Activated CD4-positive, alpha-beta T cell treated with anti-CD3 and anti-CD28 coated beads, Interleukin-2, amount 10 ng/mL, durations not matched to agents 7 days and 5 days (primary cell): ENCODE measurements around the gene ALKBH5. TPM values are rescaled to one million over a fixed set of nuclear protein-coding genes. Genes with fewer than 3 reads are reported as not detected.

Source experiments
- CTCF ChIA-PET: fragments of 350-600 bp; sonication (Branson Sonifier 250); formaldehyde crosslinking; loops from one replicate; lab custom pipeline; 2021; ENCODE audit warnings: antibody characterized with exemption; lab: Charles Lee
- POLR2A ChIA-PET: fragments of 350-600 bp; sonication (Branson Sonifier 250); formaldehyde crosslinking; loops from one replicate; lab custom pipeline; 2021; ENCODE audit warnings: antibody characterized with exemption; lab: Charles Lee
- DNase-seq: peaks from one replicate; pipeline ENCODE4 v3.0.0-alpha.2; 2020
- H3K27ac Mint-ChIP-seq: one replicate; pipeline ENCODE4 v1.8.0; 2021; ENCODE audit warnings: mild to moderate bottlenecking, moderate library complexity, mixed read lengths
- H3K27me3 Mint-ChIP-seq: one replicate; pipeline ENCODE4 v1.8.0; 2021; ENCODE audit warnings: mixed read lengths
- H3K36me3 Mint-ChIP-seq: one replicate; pipeline ENCODE4 v1.8.0; 2021; ENCODE audit warnings: low read depth, mixed read lengths
- H3K4me1 Mint-ChIP-seq: one replicate; pipeline ENCODE4 v1.8.0; 2021; ENCODE audit warnings: mixed read lengths
- H3K4me3 Mint-ChIP-seq: one replicate; pipeline ENCODE4 v1.8.0; 2021; ENCODE audit warnings: mild to moderate bottlenecking, moderate library complexity, mixed read lengths
- H3K9me3 Mint-ChIP-seq: one replicate; pipeline ENCODE4 v1.8.0; 2021; ENCODE audit warnings: mixed read lengths
- total RNA-seq, 2 experiments: library from RNA; stranded (reverse); gene quantifications; one replicate each; pipeline ENCODE4 v1.2.3, GENCODE V29; 2021

ALKBH5 gene
- total RNA-seq, 2 experiments from 2014 or later, result 98.2 to 102 TPM

- Mint-ChIP-seq H3K36me3 (no peaks in the 10 kb centered on the region), H3K27me3 (no peaks in the 10 kb centered on the region), H3K9me3 (no peaks in the 10 kb centered on the region), H3K27ac (no peak overlapping the region), H3K4me1 (peaks cover 4% of the 10 kb centered on the region), H3K4me3 (no peak overlapping the region)
- CTCF ChIA-PET, result no interaction called here
- DNase-seq, result no peak
- POLR2A ChIA-PET, result no interaction called here
Measured at GRCh38 chr17:18144855-18145254, 38.8 kb upstream of the ALKBH5 start.

GRCh38 chr17:18145811-18146210 lies 37.8 kb upstream of the ALKBH5 start:
- Mint-ChIP-seq H3K36me3 (no peaks in the 10 kb centered on the region), H3K4me1 (peaks cover 4% of the 10 kb centered on the region), H3K9me3 (no peaks in the 10 kb centered on the region), H3K4me3 (no peak overlapping the region), H3K27me3 (no peaks in the 10 kb centered on the region), H3K27ac (no peak overlapping the region)
- POLR2A ChIA-PET, result no interaction called here
- no peak for DNase-seq
- CTCF ChIA-PET, result interaction anchor here (0.7 to 1.4 kb wide), 3 partner anchors 11 to 64 kb away, joined by 3 to 4 read pairs (median 3); no protein-coding TSS in a partner anchor

- no peaks in the 10 kb centered on the region for H3K9me3 Mint-ChIP-seq
- ChIA-PET POLR2A (no interaction called here), CTCF (interaction anchor here (0.7 to 1.4 kb wide), 3 partner anchors 11 to 65 kb away, joined by 3 to 4 read pairs (median 3); no protein-coding TSS in a partner anchor)
- H3K4me1 Mint-ChIP-seq, result peaks cover under 1% of the 10 kb centered on the region
- no peak overlapping the region for H3K4me3 Mint-ChIP-seq
- DNase-seq, result no peak
- no peaks in the 10 kb centered on the region for H3K36me3 Mint-ChIP-seq
- no peak overlapping the region for H3K27ac Mint-ChIP-seq
- H3K27me3 Mint-ChIP-seq, result no peaks in the 10 kb centered on the region
Measured at GRCh38 chr17:18146259-18146658, 37.4 kb upstream of the ALKBH5 start.

- H3K4me3 Mint-ChIP-seq, result no peak overlapping the region
- no peaks in the 10 kb centered on the region for H3K4me1 Mint-ChIP-seq
- CTCF ChIA-PET, result interaction anchor here (1.4 kb wide), 1 partner anchor 19 kb away, joined by 4 read pairs; no protein-coding TSS in a partner anchor
- H3K9me3 Mint-ChIP-seq, result no peaks in the 10 kb centered on the region
- no peaks in the 10 kb centered on the region for H3K36me3 Mint-ChIP-seq
- no peak overlapping the region for H3K27ac Mint-ChIP-seq
- POLR2A ChIA-PET, result no interaction called here
- no peak for DNase-seq
- no peaks in the 10 kb centered on the region for H3K27me3 Mint-ChIP-seq
Measured at GRCh38 chr17:18146980-18147379, 36.6 kb upstream of the ALKBH5 start.

GRCh38 chr17:18148586-18148985 lies 35.0 kb upstream of the ALKBH5 start:
- no peak for DNase-seq
- Mint-ChIP-seq H3K36me3 (no peaks in the 10 kb centered on the region), H3K27ac (no peak overlapping the region), H3K4me3 (no peak overlapping the region), H3K27me3 (no peaks in the 10 kb centered on the region), H3K4me1 (peaks cover 3% of the 10 kb centered on the region), H3K9me3 (no peaks in the 10 kb centered on the region)
- CTCF ChIA-PET, result no interaction called here
- POLR2A ChIA-PET, result no interaction called here

- CTCF ChIA-PET, result interaction anchor here (1.3 kb wide), 1 partner anchor 32 kb away, joined by 5 read pairs; the partner anchor contains the start of gene ALKBH5
- POLR2A ChIA-PET, result no interaction called here
- H3K4me1 Mint-ChIP-seq, result peaks cover 10% of the 10 kb centered on the region
- no peaks in the 10 kb centered on the region for H3K36me3 Mint-ChIP-seq
- no peaks in the 10 kb centered on the region for H3K27me3 Mint-ChIP-seq
- H3K9me3 Mint-ChIP-seq, result no peaks in the 10 kb centered on the region
- no peak overlapping the region for H3K27ac Mint-ChIP-seq
- no peak for DNase-seq
- no peak overlapping the region for H3K4me3 Mint-ChIP-seq
Measured at GRCh38 chr17:18151290-18151689, 32.3 kb upstream of the ALKBH5 start.

- Mint-ChIP-seq H3K4me3 (no peak overlapping the region), H3K9me3 (no peaks in the 10 kb centered on the region), H3K27ac (no peak overlapping the region), H3K27me3 (no peaks in the 10 kb centered on the region), H3K36me3 (no peaks in the 10 kb centered on the region), H3K4me1 (peaks cover 18% of the 10 kb centered on the region)
- ChIA-PET POLR2A (no interaction called here), CTCF (interaction anchor here (3.3 kb wide), 1 partner anchor 14 kb away, joined by 18 read pairs; no protein-coding TSS in a partner anchor)
- DNase-seq, result no peak
Measured at GRCh38 chr17:18155179-18155578, 28.4 kb upstream of the ALKBH5 start.

GRCh38 chr17:18156171-18156975 lies 27.3 kb upstream of the ALKBH5 start:
- ChIA-PET CTCF (interaction anchor here (3.3 kb wide), 1 partner anchor 15 kb away, joined by 18 read pairs; no protein-coding TSS in a partner anchor), POLR2A (no interaction called here)
- Mint-ChIP-seq H3K27me3 (no peaks in the 10 kb centered on the region), H3K36me3 (no peaks in the 10 kb centered on the region), H3K27ac (no peak overlapping the region), H3K4me3 (no peak overlapping the region), H3K4me1 (peaks cover 18% of the 10 kb centered on the region), H3K9me3 (no peaks in the 10 kb centered on the region)
- DNase-seq, result no peak

GRCh38 chr17:18156976-18157280 lies 26.7 kb upstream of the ALKBH5 start:
- POLR2A ChIA-PET, result no interaction called here
- Mint-ChIP-seq H3K4me3 (no peak overlapping the region), H3K36me3 (no peaks in the 10 kb centered on the region)

GRCh38 chr17:18157354-18157985 lies 26.2 kb upstream of the ALKBH5 start:
- H3K9me3 Mint-ChIP-seq, result no peaks in the 10 kb centered on the region
- peak overlapping the region; percentile 83 for H3K27ac Mint-ChIP-seq
- no peak for DNase-seq
- no peak overlapping the region for H3K4me3 Mint-ChIP-seq
- ChIA-PET CTCF (interaction anchor here (1.1 kb wide), 1 partner anchor 36 kb away, joined by 3 read pairs; no protein-coding TSS in a partner anchor), POLR2A (interaction anchor here (1.0 kb wide), 1 partner anchor 14 kb away, joined by 3 read pairs; no protein-coding TSS in a partner anchor)
- H3K4me1 Mint-ChIP-seq, result peaks cover 18% of the 10 kb centered on the region
- H3K27me3 Mint-ChIP-seq, result no peaks in the 10 kb centered on the region
- H3K36me3 Mint-ChIP-seq, result no peaks in the 10 kb centered on the region

More at GRCh38 chr17:18156976-18157280, 26.7 kb upstream of the ALKBH5 start:
- no peak overlapping the region for H3K27ac Mint-ChIP-seq
- CTCF ChIA-PET, result no interaction called here
- H3K27me3 Mint-ChIP-seq, result no peaks in the 10 kb centered on the region
- H3K4me1 Mint-ChIP-seq, result peaks cover 18% of the 10 kb centered on the region
- H3K9me3 Mint-ChIP-seq, result no peaks in the 10 kb centered on the region
- no peak for DNase-seq

- H3K36me3 Mint-ChIP-seq, result no peaks in the 10 kb centered on the region
Measured at GRCh38 chr17:18158022-18158600, 25.5 kb upstream of the ALKBH5 start.

GRCh38 chr17:18159551-18160120 lies 24.0 kb upstream of the ALKBH5 start:
- H3K36me3 Mint-ChIP-seq, result no peaks in the 10 kb centered on the region
- H3K9me3 Mint-ChIP-seq, result no peaks in the 10 kb centered on the region
- peaks cover 10% of the 10 kb centered on the region for H3K4me1 Mint-ChIP-seq
- H3K27ac Mint-ChIP-seq, result no peak overlapping the region
- ChIA-PET CTCF (interaction anchor here (0.6 to 1.0 kb wide), 3 partner anchors 17 to 468 kb away, joined by 3 to 5 read pairs (median 4); no protein-coding TSS in a partner anchor), POLR2A (no interaction called here)
- DNase-seq, result no peak
- H3K4me3 Mint-ChIP-seq, result no peak overlapping the region
- H3K27me3 Mint-ChIP-seq, result no peaks in the 10 kb centered on the region

More at GRCh38 chr17:18158022-18158600, 25.5 kb upstream of the ALKBH5 start:
- ChIA-PET POLR2A (interaction anchor here (1.0 kb wide), 2 partner anchors 12 to 14 kb away, joined by 3 read pairs; no protein-coding TSS in a partner anchor), CTCF (interaction anchor here (0.6 to 1.1 kb wide), 3 partner anchors 23 to 1852 kb away, joined by 3 to 4 read pairs (median 3); no protein-coding TSS in a partner anchor)
- H3K4me1 Mint-ChIP-seq, result peaks cover 18% of the 10 kb centered on the region
- H3K27ac Mint-ChIP-seq, result peak overlapping the region; percentile 83
- peak; percentile 94 for DNase-seq
- no peaks in the 10 kb centered on the region for H3K27me3 Mint-ChIP-seq
- H3K4me3 Mint-ChIP-seq, result peak overlapping the region; percentile 72
- H3K9me3 Mint-ChIP-seq, result no peaks in the 10 kb centered on the region
